ENCODE data around the gene CCT8.

CCT8 gene

GRCh38 chr21:29073222-29074006 lies at the start of gene CCT8:
TSS of gene CCT8 (minus strand) at chr21:29073648. CDS start at chr21:29073590, 58 bp downstream.
- no peak for TF ChIP-seq CTCF (IDR thresholded peaks at IDR 0.05; ENCODE audit: borderline replicate concordance, control extremely low read depth, extremely low read depth, insufficient read depth, missing control alignments)
- in situ Hi-C loops (cut with MboI; ENCODE audit: low sequenced_read_pairs, unreplicated experiment), result no loop called here
- peak; percentile 95 for DNase-seq (ENCODE audit: low spot score)

GRCh38 chr21:29121759-29122158 lies 48.3 kb upstream of the CCT8 start:
- in situ Hi-C loops (cut with MboI; ENCODE audit: low sequenced_read_pairs, unreplicated experiment), result no loop called here
- no peak for TF ChIP-seq CTCF (IDR thresholded peaks at IDR 0.05; ENCODE audit: borderline replicate concordance, control extremely low read depth, extremely low read depth, insufficient read depth, missing control alignments)

DNA sequence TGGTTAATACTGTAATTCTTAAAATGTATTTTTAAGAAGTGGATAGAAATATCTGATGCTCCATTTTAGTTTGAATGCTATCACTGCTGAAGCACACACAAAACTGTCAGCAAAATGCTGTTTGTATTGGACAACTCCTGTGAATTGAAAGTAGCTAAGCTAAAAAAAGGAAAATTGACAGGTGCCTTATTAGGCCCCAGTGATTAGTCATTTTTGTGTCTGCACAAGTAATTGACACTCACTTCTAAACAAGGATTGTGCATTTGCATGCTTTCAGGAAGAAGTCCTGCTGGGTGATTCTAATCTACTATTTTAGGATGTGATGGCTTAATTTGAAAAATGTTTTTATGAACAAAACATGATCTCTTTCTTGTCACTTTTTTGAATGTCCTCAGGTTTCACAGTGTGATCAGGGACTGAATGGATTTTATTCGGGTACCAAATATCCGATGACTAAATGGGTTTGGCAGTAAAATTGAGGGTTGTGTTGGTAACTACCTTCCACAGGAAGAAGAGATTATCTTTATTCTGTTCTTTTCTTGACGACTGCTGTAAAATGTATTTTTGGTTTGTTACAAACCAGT lies 44.0 kb upstream of the CCT8 start:
- peak; percentile 42 for DNase-seq (ENCODE audit: low spot score)
- in situ Hi-C loops (cut with MboI; ENCODE audit: low sequenced_read_pairs, unreplicated experiment), result no loop called here
- no peak for TF ChIP-seq CTCF (IDR thresholded peaks at IDR 0.05; ENCODE audit: borderline replicate concordance, control extremely low read depth, extremely low read depth, insufficient read depth, missing control alignments)

More at GRCh38 chr21:29121759-29122158, 48.3 kb upstream of the CCT8 start:
- DNase-seq (ENCODE audit: low spot score), result peak; percentile 57

DNA sequence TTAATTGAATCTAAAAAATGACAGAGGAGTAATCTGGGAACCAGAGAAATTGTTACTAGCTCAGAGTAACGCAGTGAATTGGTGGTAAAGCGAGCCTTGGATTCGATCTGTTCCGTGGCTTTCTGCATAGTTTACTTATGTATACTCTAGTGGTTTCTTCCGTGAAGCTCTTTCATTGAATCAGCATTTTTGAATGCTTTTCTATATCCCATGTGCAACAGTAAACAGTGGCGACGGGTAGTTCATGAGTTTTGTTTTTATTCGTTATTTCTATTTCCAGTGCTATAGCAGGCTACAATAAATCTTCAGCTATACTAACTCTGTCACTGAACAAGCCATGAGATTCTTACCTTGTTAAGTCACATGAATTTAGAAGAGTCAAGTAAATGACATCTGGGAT lies 42.5 kb upstream of the CCT8 start:
- TF ChIP-seq CTCF (IDR thresholded peaks at IDR 0.05; ENCODE audit: borderline replicate concordance, control extremely low read depth, extremely low read depth, insufficient read depth, missing control alignments), result no peak
- no peak for DNase-seq (ENCODE audit: low spot score)
- in situ Hi-C loops (cut with MboI; ENCODE audit: low sequenced_read_pairs, unreplicated experiment), result no loop called here

DNA sequence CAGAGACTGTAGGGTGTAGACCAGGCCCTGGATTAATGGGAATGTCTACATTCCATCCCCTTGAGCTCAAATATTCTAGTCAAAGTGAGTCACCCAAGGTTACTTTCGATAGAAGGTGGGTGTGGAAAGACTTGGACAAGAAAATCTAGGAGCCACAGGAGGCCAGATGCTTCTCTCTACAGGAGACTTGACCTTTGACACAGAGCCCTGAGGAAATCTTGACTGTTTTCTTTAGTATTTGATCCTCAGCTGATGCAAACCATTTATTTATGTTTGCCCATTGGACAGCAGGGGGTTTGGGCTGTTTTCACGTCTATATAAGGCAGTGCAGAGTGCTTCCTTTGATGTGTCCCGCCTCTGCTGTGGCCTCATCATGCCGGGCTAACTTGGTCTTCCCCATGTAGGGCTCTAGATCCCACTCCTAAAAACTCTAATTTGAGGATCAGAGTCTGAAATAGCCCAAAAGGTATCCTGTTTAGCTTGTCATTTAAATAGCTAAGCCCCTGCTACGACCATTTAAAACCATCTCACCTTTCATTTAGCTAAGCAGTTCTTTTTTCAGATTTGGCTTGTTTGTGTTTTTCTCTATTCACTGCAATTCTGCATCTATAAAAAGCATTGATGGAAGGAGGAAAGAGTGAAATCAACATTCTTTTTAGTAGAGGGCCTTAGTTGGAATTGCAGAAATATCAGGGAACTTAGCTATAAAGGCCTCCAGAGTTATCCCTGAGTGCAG lies 41.5 kb upstream of the CCT8 start:
- no peak for DNase-seq (ENCODE audit: low spot score)
- no peak for TF ChIP-seq CTCF (IDR thresholded peaks at IDR 0.05; ENCODE audit: borderline replicate concordance, control extremely low read depth, extremely low read depth, insufficient read depth, missing control alignments)
- in situ Hi-C loops (cut with MboI; ENCODE audit: low sequenced_read_pairs, unreplicated experiment), result no loop called here

- no peak for DNase-seq (ENCODE audit: low spot score)
- in situ Hi-C loops (cut with MboI; ENCODE audit: low sequenced_read_pairs, unreplicated experiment), result no loop called here
- TF ChIP-seq CTCF (IDR thresholded peaks at IDR 0.05; ENCODE audit: borderline replicate concordance, control extremely low read depth, extremely low read depth, insufficient read depth, missing control alignments), result no peak
Observed at GRCh38 chr21:29105218-29105617, 31.8 kb upstream of the CCT8 start.
